Activated T-helper 9 cell treated with anti-CD3 and anti-CD28 coated beads, Interleukin-2, amount 50 U/mL, for 16 hours (primary cell): ENCODE data around the gene OR8B4.
"Not testable (repeated sequence)": the region's sequence is repeated elsewhere in the genome, so short reads cannot be mapped to it uniquely, and the experiment has no call there.

Source experiments
- DNase-seq: peaks from one replicate; pipeline ENCODE4 v3.0.0-alpha.2; 2020; ENCODE audit warnings: low read depth

Gene OR8B4

GRCh38 chr11:124405581-124405980 lies 19.1 kb downstream of the OR8B4 start:
- no peak for DNase-seq

GRCh38 chr11:124403186-124403585 lies 21.5 kb downstream of the OR8B4 start:
- not testable (repeated sequence) for DNase-seq

GRCh38 chr11:124402326-124402922 lies 22.2 kb downstream of the OR8B4 start:
- no peak for DNase-seq

- DNase-seq, result no peak
Measured at GRCh38 chr11:124398924-124399323, 25.7 kb downstream of the OR8B4 start, which contains the start of gene OR8B3. OR8B3 (minus strand) TSS chr11:124399024; CDS start chr11:124397351, 1,673 bp downstream.

GRCh38 chr11:124396847-124397246 lies 27.8 kb downstream of the OR8B4 start:
- not testable (repeated sequence) for DNase-seq

DNA sequence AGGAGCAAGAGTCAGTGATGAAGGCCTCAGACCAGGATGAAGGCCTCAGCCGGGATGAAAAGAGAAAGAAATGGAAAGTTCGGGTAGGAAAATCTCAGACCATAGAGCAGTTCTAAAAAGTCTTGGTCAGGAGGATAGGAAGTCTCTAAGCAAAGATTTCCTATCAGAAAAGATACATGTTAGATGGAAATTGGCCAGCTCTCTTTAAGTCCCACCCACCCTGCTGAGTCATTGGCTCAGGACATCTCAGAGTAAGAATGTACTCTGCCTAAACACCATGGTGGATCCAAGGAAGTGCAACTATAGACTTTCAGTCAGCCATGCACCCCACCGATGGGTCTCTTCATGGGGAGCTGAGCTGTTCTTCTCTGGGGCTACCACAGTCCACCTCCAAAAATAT lies 30.3 kb downstream of the OR8B4 start:
- DNase-seq, result no peak

DNA sequence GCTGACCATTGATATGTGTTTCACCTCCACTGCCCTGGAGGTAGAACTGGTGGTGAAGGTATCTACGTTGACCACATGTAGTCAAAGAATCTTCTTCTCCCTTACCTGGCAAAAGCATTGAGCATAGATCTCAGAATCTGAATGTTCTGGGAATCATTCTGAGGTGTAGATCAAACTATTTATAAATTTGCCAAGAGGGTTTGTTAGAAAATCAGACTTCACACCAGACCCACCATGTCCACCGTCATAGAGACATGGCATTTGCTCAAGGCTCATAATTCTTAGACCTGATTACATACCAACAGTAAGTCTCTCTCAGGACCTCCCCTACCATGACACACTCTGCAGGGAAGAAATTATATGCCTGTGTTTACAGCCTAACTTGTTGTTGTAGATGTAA lies 40.3 kb downstream of the OR8B4 start, which contains the start of gene OR8B2:
Gene OR8B2 (minus strand): TSS at position 101 of the 400 bp plus-strand sequence. CDS start 1,156 bp downstream, outside the sequence.
- DNase-seq, result no peak

DNA sequence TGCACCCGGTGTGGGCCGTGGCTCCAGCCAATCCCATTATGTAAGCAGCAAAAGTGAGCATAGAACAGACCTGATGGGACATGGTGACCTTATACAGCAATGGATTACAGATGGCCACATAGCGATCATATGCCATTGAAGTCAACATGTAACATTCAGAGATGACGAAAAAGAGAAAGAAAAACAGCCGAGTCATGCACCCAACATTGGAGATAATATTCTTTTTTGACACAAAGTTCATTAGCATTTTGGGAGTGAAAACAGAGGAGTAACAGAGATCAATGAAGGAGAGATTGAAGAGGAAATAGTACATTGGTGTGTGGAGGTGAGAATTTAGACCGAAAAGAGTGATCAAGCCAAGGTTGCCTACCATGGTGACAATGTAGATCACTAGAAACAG lies 41.8 kb downstream of the OR8B4 start:
- DNase-seq, result not testable (repeated sequence)

GRCh38 chr11:124380585-124380984 lies 44.1 kb downstream of the OR8B4 start:
- no peak for DNase-seq

GRCh38 chr11:124376280-124376679 lies 48.4 kb downstream of the OR8B4 start:
- DNase-seq, result no peak
